ENCODE measurements around the gene THAP10.

DNA sequence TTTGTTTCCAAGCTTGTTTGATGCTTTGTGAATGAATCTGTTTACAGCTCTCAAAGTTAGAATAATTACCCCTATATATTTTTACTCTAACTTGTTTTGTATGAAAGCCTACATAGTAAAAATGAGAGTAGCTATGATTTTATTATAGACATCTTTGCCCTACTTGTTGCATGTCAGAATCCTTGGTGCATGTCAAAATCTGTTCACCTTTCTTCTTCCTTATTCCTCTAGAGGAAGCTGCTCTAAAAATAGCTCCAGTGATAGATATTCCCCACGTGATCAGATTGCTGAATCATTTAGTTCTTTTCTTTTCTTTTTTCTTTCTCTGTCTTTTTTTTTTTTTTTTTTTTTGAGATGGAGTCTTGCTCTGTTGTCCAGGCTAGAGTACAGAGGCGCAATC lies 40.2 kb upstream of the THAP10 start:
- no peak for TF ChIP-seq EZH2 (IDR thresholded peaks at IDR 0.05; ENCODE audit: borderline replicate concordance)
- TF ChIP-seq, protein P1, sequence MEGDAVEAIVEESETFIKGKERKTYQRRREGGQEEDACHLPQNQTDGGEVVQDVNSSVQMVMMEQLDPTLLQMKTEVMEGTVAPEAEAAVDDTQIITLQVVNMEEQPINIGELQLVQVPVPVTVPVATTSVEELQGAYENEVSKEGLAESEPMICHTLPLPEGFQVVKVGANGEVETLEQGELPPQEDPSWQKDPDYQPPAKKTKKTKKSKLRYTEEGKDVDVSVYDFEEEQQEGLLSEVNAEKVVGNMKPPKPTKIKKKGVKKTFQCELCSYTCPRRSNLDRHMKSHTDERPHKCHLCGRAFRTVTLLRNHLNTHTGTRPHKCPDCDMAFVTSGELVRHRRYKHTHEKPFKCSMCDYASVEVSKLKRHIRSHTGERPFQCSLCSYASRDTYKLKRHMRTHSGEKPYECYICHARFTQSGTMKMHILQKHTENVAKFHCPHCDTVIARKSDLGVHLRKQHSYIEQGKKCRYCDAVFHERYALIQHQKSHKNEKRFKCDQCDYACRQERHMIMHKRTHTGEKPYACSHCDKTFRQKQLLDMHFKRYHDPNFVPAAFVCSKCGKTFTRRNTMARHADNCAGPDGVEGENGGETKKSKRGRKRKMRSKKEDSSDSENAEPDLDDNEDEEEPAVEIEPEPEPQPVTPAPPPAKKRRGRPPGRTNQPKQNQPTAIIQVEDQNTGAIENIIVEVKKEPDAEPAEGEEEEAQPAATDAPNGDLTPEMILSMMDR (IDR thresholded peaks at IDR 0.05; ENCODE audit: poor library complexity), result no peak
